Breast epithelium (tissue), 4 donors: ENCODE results near the gene HNF4A. TPM values are rescaled to one million over a fixed set of nuclear protein-coding genes. Genes with fewer than 3 reads are reported as not detected.
"Not testable (repeated sequence)": the region's sequence is repeated elsewhere in the genome, so short reads cannot be mapped to it uniquely, and the experiment has no call there.

Experiments used
- DNase-seq, 2 donors: peaks; one replicate each; pipeline ENCODE4 v3.0.0-alpha.2; 2019; ENCODE audit warnings: low spot score in 2 of 2
- H3K27ac ChIP-seq, 2 donors: fragments of 200-600 bp; sonication (generic) in 1 of 2; one replicate each; pipeline ENCODE4 v1.5.1; 2016 to 2019; ENCODE audit warnings: mild to moderate bottlenecking in 1 of 2
- H3K27me3 ChIP-seq, 2 donors: fragments of 200-600 bp; sonication (generic) in 1 of 2; one replicate each; pipeline versions ENCODE4 v1.5.1 to v1.6.0; 2017 to 2019; ENCODE audit warnings: control low read depth in 1 of 2, mild to moderate bottlenecking in 1 of 2
- H3K36me3 ChIP-seq: fragments of 200-600 bp; one replicate; pipeline ENCODE4 v1.5.1; 2019
- H3K4me1 ChIP-seq, 2 donors: fragments of 200-600 bp; sonication (generic); one replicate each; pipeline ENCODE4 v1.5.1; 2016 to 2019; ENCODE audit warnings: control low read depth in 1 of 2
- H3K4me3 ChIP-seq, 3 donors: fragments of 200-600 bp; sonication (generic); 1 replicate in 2 of 3; 2 replicates in 1 of 3; pipeline ENCODE4 v1.5.1; 2016 to 2019; ENCODE audit warnings: mild to moderate bottlenecking in 3 of 3, moderate library complexity in 2 of 3
- H3K9me3 ChIP-seq, 2 donors: fragments of 200-600 bp; sonication (generic) in 1 of 2; one replicate each; pipeline ENCODE4 v1.5.1; 2016 to 2019; ENCODE audit warnings: control low read depth in 1 of 2
- POLR2A ChIP-seq: fragments of 450-650 bp; IDR thresholded peaks from one replicate; pipeline ENCODE4 v1.6.1; 2016; ENCODE audit warnings: antibody characterized with exemption, mild to moderate bottlenecking, moderate library complexity
- POLR2AphosphoS5 ChIP-seq, 3 donors: sonication (generic); formaldehyde crosslinking; IDR thresholded peaks; one replicate each; pipeline ENCODE4 v1.6.1; 2017; ENCODE audit warnings: antibody characterized with exemption in 3 of 3
- intact Hi-C: fragments of 100-400 bp; cut with DNase I; formaldehyde crosslinking; loops from one replicate; pipeline ENCODE4 v1.15.1; 2023; ENCODE audit warnings: low total_unique reads
- total RNA-seq, 3 donors: library from RNA; depleted of rRNA; stranded (reverse); fragments of >200 nt; gene quantifications; one replicate each; pipeline ENCODE4 v1.1.0, GENCODE V29; 2016
- TF ChIP-seq, protein P1 (sequence below), 3 donors: fragments of 450-650 bp; IDR thresholded peaks; one replicate each; pipeline ENCODE4 v1.5.1; 2016 to 2017; ENCODE audit warnings: antibody characterized with exemption in 3 of 3, mild to moderate bottlenecking in 3 of 3, moderate library complexity in 3 of 3

The HNF4A gene
- total RNA-seq, 3 donors from 2014 or later: 1.6 TPM; not detected in 2

- no peak for TF ChIP-seq POLR2AphosphoS5 (IDR thresholded peaks at IDR 0.05)
- TF ChIP-seq, protein P1, sequence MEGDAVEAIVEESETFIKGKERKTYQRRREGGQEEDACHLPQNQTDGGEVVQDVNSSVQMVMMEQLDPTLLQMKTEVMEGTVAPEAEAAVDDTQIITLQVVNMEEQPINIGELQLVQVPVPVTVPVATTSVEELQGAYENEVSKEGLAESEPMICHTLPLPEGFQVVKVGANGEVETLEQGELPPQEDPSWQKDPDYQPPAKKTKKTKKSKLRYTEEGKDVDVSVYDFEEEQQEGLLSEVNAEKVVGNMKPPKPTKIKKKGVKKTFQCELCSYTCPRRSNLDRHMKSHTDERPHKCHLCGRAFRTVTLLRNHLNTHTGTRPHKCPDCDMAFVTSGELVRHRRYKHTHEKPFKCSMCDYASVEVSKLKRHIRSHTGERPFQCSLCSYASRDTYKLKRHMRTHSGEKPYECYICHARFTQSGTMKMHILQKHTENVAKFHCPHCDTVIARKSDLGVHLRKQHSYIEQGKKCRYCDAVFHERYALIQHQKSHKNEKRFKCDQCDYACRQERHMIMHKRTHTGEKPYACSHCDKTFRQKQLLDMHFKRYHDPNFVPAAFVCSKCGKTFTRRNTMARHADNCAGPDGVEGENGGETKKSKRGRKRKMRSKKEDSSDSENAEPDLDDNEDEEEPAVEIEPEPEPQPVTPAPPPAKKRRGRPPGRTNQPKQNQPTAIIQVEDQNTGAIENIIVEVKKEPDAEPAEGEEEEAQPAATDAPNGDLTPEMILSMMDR (IDR thresholded peaks at IDR 0.05): no peak
- TF ChIP-seq POLR2A: no peak
Observed at GRCh38 chr20:44345147-44345546, 10.4 kb upstream of the HNF4A start.

DNA sequence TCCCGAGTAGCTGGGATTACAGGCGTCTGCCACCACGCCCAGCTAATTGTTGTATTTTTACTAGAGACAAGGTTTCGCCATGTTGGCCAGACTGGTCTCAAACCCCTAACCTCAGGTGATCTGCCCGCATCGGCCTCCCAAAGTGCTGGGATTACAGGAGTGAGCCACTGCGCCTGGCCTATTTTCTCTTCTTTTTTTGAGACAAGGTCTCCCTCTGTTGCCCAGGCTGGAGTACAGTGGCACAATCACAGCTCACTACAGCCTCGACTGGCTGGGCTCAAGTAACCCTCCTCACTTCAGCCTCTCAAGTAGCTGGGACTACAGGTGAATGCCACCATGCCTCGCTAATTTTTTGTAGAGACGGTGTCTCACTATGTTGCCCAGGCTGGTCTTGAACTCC, 9.6 kb upstream of the HNF4A start:
- intact Hi-C loops, H3K27ac ChIP-seq, H3K4me1 ChIP-seq, H3K27me3 ChIP-seq, H3K9me3 ChIP-seq, DNase-seq, H3K4me3 ChIP-seq, H3K36me3 ChIP-seq: not testable (repeated sequence)

More at GRCh38 chr20:44345147-44345546, 10.4 kb upstream of the HNF4A start:
- intact Hi-C loops: no loop called here
- Histone ChIP-seq H3K4me1 (no peaks in the 10 kb centered on the region), H3K27ac (no peak overlapping the region), H3K27me3 (no peaks in the 10 kb centered on the region), H3K9me3 (no peaks in the 10 kb centered on the region), H3K4me3 (no peak overlapping the region), H3K36me3 (no peaks in the 10 kb centered on the region)
- DNase-seq: no peak

GRCh38 chr20:44348168-44348659, 7.3 kb upstream of the HNF4A start:
- no peaks in the 10 kb centered on the region for H3K4me1 ChIP-seq
- no peaks in the 10 kb centered on the region for H3K27me3 ChIP-seq
- no peak for DNase-seq
- no peak overlapping the region for H3K27ac ChIP-seq
- H3K4me3 ChIP-seq: no peak overlapping the region
- H3K36me3 ChIP-seq: no peaks in the 10 kb centered on the region
- no peaks in the 10 kb centered on the region for H3K9me3 ChIP-seq
- TF ChIP-seq POLR2AphosphoS5 (IDR thresholded peaks at IDR 0.05) (no peak), POLR2A (no peak)
- TF ChIP-seq, protein P1 (IDR thresholded peaks at IDR 0.05): no peak
- intact Hi-C loops: no loop called here

DNA sequence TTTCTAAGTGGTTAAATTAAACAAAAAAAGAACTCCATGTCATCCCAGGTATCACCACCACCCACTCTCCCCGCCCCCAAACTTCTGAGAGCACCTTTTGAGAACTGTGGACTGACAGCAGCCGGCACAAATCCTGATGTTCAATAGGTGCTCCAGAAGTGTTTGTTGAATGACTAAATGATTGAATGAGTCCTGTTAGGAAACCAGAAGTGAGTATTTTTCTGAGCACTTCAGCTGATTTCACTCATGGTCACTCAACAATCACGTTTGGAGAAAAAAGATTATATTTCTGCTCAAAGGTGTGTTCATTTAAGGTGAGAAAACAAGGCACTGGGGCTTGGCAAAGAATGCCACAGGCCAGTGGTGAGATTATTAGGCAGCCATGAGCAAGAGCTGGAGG, 6.2 kb upstream of the HNF4A start:
- H3K36me3 ChIP-seq: no peaks in the 10 kb centered on the region
- intact Hi-C loops: no loop called here
- no peaks in the 10 kb centered on the region for H3K9me3 ChIP-seq
- no peak overlapping the region for H3K27ac ChIP-seq
- DNase-seq: no peak
- TF ChIP-seq POLR2A: no peak
- no peak for TF ChIP-seq POLR2AphosphoS5 (IDR thresholded peaks at IDR 0.05)
- TF ChIP-seq, protein P1 (IDR thresholded peaks at IDR 0.05): no peak
- H3K4me1 ChIP-seq: no peaks in the 10 kb centered on the region
- H3K27me3 ChIP-seq: no peaks in the 10 kb centered on the region
- no peak overlapping the region for H3K4me3 ChIP-seq

GRCh38 chr20:44350567-44350966, 4.9 kb upstream of the HNF4A start:
- Histone ChIP-seq H3K9me3 (no peaks in the 10 kb centered on the region), H3K27ac (no peak overlapping the region), H3K27me3 (no peaks in the 10 kb centered on the region), H3K4me1 (no peaks in the 10 kb centered on the region), H3K4me3 (no peak overlapping the region), H3K36me3 (no peaks in the 10 kb centered on the region)
- TF ChIP-seq, protein P1 (IDR thresholded peaks at IDR 0.05): no peak
- TF ChIP-seq POLR2AphosphoS5 (IDR thresholded peaks at IDR 0.05) (no peak), POLR2A (no peak)
- no peak for DNase-seq
- intact Hi-C loops: no loop called here

- Histone ChIP-seq H3K9me3 (no peaks in the 10 kb centered on the region), H3K27me3 (no peaks in the 10 kb centered on the region), H3K4me3 (no peak overlapping the region), H3K36me3 (no peaks in the 10 kb centered on the region), H3K27ac (no peak overlapping the region), H3K4me1 (no peaks in the 10 kb centered on the region)
- intact Hi-C loops: no loop called here
- TF ChIP-seq POLR2A: no peak
- TF ChIP-seq, protein P1 (IDR thresholded peaks at IDR 0.05): no peak
- TF ChIP-seq POLR2AphosphoS5 (IDR thresholded peaks at IDR 0.05): no peak
- DNase-seq: no peak
Observed at GRCh38 chr20:44354979-44355497, 461 bp upstream of the HNF4A start.
